Lung (tissue), 12 donors: ENCODE measurements around the gene CNTRL. TPM values are rescaled to one million over a fixed set of nuclear protein-coding genes. Genes with fewer than 3 reads are reported as not detected.

Experiments
- ATAC-seq: fragments of 200-7000 bp; cut with Tn5 transposase; one replicate; pipeline ENCODE4 v1.9.1; 2020; ENCODE audit warnings: moderate number of reproducible peaks; ENCODE audit not compliant: insufficient read depth, low FRiP score
- DNase-seq, 3 donors: peaks; one replicate each; pipeline ENCODE4 v3.0.0-alpha.2; 2013 to 2017
- H3K27ac ChIP-seq, 2 donors: one replicate each; pipeline ENCODE4 v1.5.1; 2013; ENCODE audit warnings: mild to moderate bottlenecking in 2 of 2, moderate library complexity in 2 of 2, control low read depth in 1 of 2, inconsistent platforms in 1 of 2, low read depth in 1 of 2, low read length in 1 of 2
- H3K27me3 ChIP-seq, 3 donors: one replicate each; pipeline ENCODE4 v1.5.1; 2013; ENCODE audit warnings: low read length in 2 of 3; ENCODE audit not compliant: control insufficient read depth in 3 of 3, insufficient read depth in 3 of 3
- H3K36me3 ChIP-seq, 4 donors: one replicate each; pipeline ENCODE4 v1.5.1; 2013; ENCODE audit warnings: low read length in 4 of 4, mild to moderate bottlenecking in 1 of 4, moderate library complexity in 1 of 4; ENCODE audit not compliant: control insufficient read depth in 4 of 4, insufficient read depth in 4 of 4
- H3K4me1 ChIP-seq, 5 donors: one replicate each; pipeline ENCODE4 v1.5.1; 2013; ENCODE audit warnings: low read length in 5 of 5, mild to moderate bottlenecking in 2 of 5, moderate library complexity in 1 of 5; ENCODE audit not compliant: control insufficient read depth in 5 of 5, insufficient read depth in 5 of 5
- H3K4me3 ChIP-seq: one replicate; pipeline ENCODE4 v1.5.1; 2013; ENCODE audit warnings: mild to moderate bottlenecking, control low read depth, moderate library complexity
- H3K9ac ChIP-seq, 2 donors: one replicate each; pipeline ENCODE4 v1.5.1; 2013; ENCODE audit warnings: low read length in 2 of 2, control low read depth in 1 of 2; ENCODE audit not compliant: insufficient read depth in 1 of 2
- H3K9me3 ChIP-seq, 4 donors: one replicate each; pipeline ENCODE4 v1.5.1; 2013; ENCODE audit warnings: low read length in 3 of 4, mild to moderate bottlenecking in 1 of 4, moderate library complexity in 1 of 4; ENCODE audit not compliant: control insufficient read depth in 4 of 4, insufficient read depth in 3 of 4
- WGBS, 2 donors: extraction: QIAGEN DNeasy Blood & Tissue Kit; methylation state at CpG; one replicate each; pipeline ENCODE4 v1.1.7; 2013; 5-methylcytosine and 5-hydroxymethylcytosine counted together
- polyA plus RNA-seq, 2 donors: library from polyadenylated mRNA; stranded (reverse); fragments of 200-250 nt; gene quantifications; one replicate each; pipeline ENCODE4 v1.2.1, GENCODE V29; 2013
- total RNA-seq, 2 donors: library from RNA; depleted of rRNA in 1 of 2; stranded (reverse); fragments of >200 nt in 1 of 2; gene quantifications; one replicate each; pipeline ENCODE4 v1.2.1, GENCODE V29; 2014 to 2021
- TF ChIP-seq, protein P1 (sequence below): IDR thresholded peaks from 2 replicates; pipeline ENCODE4 v1.5.1; 2012; ENCODE audit warnings: mild to moderate bottlenecking; ENCODE audit errors: control extremely low read depth, extremely low read depth
- donor health status: control.
- donor health status: control.
- donor health status: Bipolar disorder and iron deficiency.
- donor health status: healthy.
- donor health status: DM: yes; HTN: yes; CAD: no.

CNTRL gene
- total and polyA plus RNA-seq, 4 donors: 9.5 to 42.9 (median 18.3) TPM

- no peaks in the 10 kb centered on the region for H3K9me3 ChIP-seq
- TF ChIP-seq, protein P1, sequence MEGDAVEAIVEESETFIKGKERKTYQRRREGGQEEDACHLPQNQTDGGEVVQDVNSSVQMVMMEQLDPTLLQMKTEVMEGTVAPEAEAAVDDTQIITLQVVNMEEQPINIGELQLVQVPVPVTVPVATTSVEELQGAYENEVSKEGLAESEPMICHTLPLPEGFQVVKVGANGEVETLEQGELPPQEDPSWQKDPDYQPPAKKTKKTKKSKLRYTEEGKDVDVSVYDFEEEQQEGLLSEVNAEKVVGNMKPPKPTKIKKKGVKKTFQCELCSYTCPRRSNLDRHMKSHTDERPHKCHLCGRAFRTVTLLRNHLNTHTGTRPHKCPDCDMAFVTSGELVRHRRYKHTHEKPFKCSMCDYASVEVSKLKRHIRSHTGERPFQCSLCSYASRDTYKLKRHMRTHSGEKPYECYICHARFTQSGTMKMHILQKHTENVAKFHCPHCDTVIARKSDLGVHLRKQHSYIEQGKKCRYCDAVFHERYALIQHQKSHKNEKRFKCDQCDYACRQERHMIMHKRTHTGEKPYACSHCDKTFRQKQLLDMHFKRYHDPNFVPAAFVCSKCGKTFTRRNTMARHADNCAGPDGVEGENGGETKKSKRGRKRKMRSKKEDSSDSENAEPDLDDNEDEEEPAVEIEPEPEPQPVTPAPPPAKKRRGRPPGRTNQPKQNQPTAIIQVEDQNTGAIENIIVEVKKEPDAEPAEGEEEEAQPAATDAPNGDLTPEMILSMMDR: no peak
- ATAC-seq (no peak), DNase-seq (no peak)
- H3K4me3 ChIP-seq: no peak overlapping the region
- H3K4me1 ChIP-seq: no peaks in the 10 kb centered on the region
- no peaks in the 10 kb centered on the region for H3K27me3 ChIP-seq
- WGBS, 2 donors: 86 to 90% methylated on average over 1 of the region's 1 CpG
- H3K9ac ChIP-seq: no peak overlapping the region
- peaks cover 18 to 58% (median 43%) of the 10 kb centered on the region in 4 donors for H3K36me3 ChIP-seq
- H3K27ac ChIP-seq: no peak overlapping the region
Observed at GRCh38 chr9:121141306-121141705, 66.6 kb downstream of the CNTRL start.

- H3K4me1 ChIP-seq: no peaks in the 10 kb centered on the region
- H3K36me3 ChIP-seq: peaks cover 22 to 58% (median 45%) of the 10 kb centered on the region in 4 donors
- no peak for ATAC-seq
- no peaks in the 10 kb centered on the region for H3K9me3 ChIP-seq
- no peak overlapping the region for H3K27ac ChIP-seq
- no peak for DNase-seq
- WGBS, 2 donors: 52 to 86% methylated on average over 1 of the region's 1 CpG
- TF ChIP-seq, protein P1: no peak
- no peak overlapping the region for H3K9ac ChIP-seq
- no peak overlapping the region for H3K4me3 ChIP-seq
- H3K27me3 ChIP-seq: no peaks in the 10 kb centered on the region
Observed at GRCh38 chr9:121141706-121142105, 67.0 kb downstream of the CNTRL start.

GRCh38 chr9:121143771-121144170 lies 69.0 kb downstream of the CNTRL start:
- Histone ChIP-seq H3K27ac (no peak overlapping the region), H3K27me3 (no peaks in the 10 kb centered on the region), H3K9ac (no peak overlapping the region), H3K4me1 (no peaks in the 10 kb centered on the region), H3K36me3 (peaks cover 28 to 64% (median 49%) of the 10 kb centered on the region in 4 donors), H3K4me3 (no peak overlapping the region), H3K9me3 (no peaks in the 10 kb centered on the region)
- 96 to 100% methylated on average over 2 of the region's 2 CpGs for WGBS, 2 donors
- TF ChIP-seq, protein P1: no peak
- ATAC-seq: no peak
- no peak for DNase-seq

GRCh38 chr9:121144482-121144881 lies 69.7 kb downstream of the CNTRL start:
- H3K4me1 ChIP-seq: no peaks in the 10 kb centered on the region
- no peaks in the 10 kb centered on the region for H3K27me3 ChIP-seq
- WGBS, 2 donors: 96% methylated on average over 2 of the region's 2 CpGs
- no peak overlapping the region for H3K9ac ChIP-seq
- TF ChIP-seq, protein P1: no peak
- no peak overlapping the region for H3K27ac ChIP-seq
- ATAC-seq: no peak
- DNase-seq: no peak
- H3K4me3 ChIP-seq: no peak overlapping the region
- no peaks in the 10 kb centered on the region for H3K9me3 ChIP-seq
- H3K36me3 ChIP-seq: peaks cover 32 to 65% (median 51%) of the 10 kb centered on the region in 4 donors
